ENCODE results near the gene LYZL6.

LYZL6 gene

DNA sequence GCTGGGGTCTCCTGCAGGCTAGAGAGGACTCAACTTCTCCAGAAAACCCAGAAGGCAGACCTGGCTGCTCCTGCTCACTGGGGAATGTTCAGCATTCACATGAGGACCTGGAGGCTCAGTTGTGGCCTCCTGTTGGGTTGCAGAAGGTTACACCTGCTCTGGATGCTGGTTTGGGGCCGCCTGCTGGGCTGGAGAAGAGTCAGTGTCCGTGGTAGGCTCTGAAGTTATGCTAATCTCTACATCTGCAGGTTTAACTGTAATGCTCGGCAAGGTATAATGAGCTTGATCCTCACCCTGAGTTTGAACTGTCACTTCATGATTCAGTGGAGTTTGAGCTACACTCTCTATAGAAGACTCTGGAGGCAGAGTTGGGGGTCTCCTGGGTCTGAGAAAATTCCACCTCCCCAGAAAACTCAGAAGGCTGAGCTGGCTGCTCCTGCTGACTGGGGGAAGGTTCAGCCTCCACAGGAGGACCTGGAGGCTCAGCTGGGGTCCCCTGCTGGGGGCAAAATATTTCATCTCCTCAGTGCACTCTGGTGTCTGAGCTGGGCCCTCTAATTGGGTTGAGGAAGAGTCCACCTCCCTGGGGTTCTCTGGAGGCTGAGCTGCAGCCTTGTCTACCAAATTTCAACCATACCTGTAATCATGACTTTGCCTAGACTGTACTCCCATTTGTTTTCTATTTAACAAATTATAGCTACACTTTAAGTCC, 36.4 kb downstream of the LYZL6 start:
- H3K4me3 ChIP-seq (ENCODE audit: low read depth, low read length), result no peak overlapping the region
- TF ChIP-seq, protein P1, sequence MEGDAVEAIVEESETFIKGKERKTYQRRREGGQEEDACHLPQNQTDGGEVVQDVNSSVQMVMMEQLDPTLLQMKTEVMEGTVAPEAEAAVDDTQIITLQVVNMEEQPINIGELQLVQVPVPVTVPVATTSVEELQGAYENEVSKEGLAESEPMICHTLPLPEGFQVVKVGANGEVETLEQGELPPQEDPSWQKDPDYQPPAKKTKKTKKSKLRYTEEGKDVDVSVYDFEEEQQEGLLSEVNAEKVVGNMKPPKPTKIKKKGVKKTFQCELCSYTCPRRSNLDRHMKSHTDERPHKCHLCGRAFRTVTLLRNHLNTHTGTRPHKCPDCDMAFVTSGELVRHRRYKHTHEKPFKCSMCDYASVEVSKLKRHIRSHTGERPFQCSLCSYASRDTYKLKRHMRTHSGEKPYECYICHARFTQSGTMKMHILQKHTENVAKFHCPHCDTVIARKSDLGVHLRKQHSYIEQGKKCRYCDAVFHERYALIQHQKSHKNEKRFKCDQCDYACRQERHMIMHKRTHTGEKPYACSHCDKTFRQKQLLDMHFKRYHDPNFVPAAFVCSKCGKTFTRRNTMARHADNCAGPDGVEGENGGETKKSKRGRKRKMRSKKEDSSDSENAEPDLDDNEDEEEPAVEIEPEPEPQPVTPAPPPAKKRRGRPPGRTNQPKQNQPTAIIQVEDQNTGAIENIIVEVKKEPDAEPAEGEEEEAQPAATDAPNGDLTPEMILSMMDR (IDR thresholded peaks at IDR 0.05; ENCODE audit: low read depth, low read length), result no peak

DNA sequence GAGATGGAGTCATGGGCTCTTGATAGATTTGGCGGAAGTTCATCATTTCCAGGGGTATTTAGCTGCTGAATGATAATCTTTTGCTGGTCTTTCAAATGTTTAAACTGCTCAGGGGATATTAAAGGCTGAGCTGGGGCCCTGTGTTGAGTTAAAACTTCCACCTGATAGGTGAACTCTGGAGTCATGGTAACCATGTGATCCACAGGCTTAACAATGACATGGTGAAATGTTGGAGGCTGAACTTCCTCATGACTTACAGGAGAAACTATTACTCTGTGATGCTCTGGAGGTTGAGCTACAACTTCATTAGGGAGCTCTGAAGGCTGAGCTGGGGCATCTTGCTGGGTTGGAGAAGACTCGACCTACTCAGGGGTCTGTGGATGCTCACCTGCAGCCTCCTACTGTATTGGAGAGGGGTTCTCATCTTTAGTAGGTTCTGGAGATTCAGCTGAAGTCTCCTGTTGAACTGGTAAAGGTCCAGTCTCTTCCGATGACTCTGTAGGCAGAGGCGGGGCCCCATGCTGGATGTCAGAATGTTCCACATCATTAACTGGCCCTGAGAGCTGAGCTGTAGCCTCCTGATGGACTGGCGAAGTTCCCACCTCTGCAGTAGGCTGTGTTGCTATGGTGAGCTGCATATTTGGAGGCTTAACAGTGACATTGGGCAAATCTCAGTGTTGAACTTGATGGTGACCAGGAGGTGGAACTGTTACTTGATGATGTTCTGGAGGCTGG, 37.2 kb downstream of the LYZL6 start:
- TF ChIP-seq, protein P1 (IDR thresholded peaks at IDR 0.05; ENCODE audit: low read depth, low read length), result no peak
- H3K4me3 ChIP-seq (ENCODE audit: low read depth, low read length), result no peak overlapping the region

DNA sequence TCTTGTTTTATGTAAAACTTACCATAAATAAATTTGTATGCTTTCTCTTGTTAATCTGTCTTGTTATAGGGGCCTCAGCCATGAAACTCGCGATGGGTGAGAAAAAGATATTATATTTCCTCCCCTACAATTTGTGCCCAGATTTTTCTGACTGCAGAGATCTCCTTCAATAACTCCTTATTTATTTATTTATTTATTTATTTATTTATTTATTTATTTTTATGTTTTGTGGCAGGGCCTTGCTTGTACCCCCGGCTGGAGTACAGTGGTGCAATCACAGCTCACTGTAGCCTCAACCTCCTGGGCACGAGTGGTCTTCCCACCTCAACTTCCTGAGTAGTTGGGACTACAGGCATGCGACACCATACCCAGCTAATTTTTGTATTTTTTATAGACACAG, 40.1 kb downstream of the LYZL6 start:
- TF ChIP-seq, protein P1 (IDR thresholded peaks at IDR 0.05; ENCODE audit: low read depth, low read length), result no peak
- no peak overlapping the region for H3K4me3 ChIP-seq (ENCODE audit: low read depth, low read length)

DNA sequence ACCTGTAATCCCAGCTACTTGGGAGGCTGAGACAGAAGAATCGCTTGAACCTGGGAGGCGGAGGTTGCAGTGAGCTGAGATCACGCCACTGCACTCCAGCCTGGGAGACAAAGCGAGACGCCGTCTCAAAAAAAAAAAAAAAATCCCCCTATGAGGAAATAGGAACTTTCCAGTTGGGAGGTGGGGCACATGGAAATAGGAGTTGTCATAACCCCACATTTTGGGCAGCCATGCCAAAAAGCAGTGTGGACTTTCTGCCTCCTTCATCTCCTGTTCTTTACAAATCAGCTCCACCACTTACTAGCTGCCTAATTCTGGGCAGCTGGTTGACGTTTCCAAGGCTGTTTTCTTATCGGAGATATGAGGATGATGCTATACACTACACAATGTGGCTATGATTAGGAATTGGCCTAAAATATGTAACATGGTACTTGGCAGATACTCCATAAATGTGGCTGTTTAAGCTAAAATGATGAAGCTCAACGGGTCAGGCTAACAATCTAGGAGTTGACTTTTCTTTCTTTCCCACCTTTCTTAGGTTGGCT, 41.8 kb downstream of the LYZL6 start:
- TF ChIP-seq, protein P1 (IDR thresholded peaks at IDR 0.05; ENCODE audit: low read depth, low read length), result no peak
- H3K4me3 ChIP-seq (ENCODE audit: low read depth, low read length), result no peak overlapping the region

DNA sequence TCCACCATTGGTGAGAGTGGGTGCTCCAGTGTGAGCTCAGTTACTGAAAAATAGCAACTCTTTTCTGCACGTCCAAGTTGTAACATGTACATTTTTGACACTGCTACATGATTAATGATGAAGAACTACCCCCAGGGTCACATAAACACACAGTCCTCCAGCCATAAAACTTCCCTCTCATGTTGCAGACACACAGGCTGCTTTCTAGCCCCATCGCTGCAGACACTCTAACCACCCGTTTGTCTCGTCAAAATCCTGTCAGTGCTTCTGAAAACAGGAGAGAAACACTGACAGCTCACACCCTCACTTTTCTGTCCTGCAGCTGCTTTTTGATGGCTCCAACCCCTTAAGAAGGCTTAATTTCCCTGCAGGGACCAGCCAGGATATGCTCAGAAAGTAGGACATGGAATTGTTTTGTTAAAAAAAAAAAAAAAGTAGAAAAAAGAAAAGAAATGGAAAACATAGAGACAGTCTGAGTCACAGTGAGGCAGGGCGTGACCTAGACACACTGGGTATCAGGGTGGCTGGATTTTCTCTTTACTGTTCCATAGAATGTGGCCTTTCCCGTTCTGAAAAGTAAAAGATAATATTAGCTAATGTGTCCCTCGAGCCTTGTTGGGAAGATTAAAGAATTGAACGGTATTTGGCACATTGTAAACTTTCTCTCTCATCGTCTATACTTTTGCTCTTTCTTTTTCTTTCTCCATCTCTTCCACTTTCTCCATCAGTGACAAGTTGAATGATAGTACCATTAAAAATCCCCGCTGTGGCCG, 42.6 kb downstream of the LYZL6 start:
- H3K4me3 ChIP-seq (ENCODE audit: low read depth, low read length), result no peak overlapping the region
- TF ChIP-seq, protein P1 (IDR thresholded peaks at IDR 0.05; ENCODE audit: low read depth, low read length), result no peak

DNA sequence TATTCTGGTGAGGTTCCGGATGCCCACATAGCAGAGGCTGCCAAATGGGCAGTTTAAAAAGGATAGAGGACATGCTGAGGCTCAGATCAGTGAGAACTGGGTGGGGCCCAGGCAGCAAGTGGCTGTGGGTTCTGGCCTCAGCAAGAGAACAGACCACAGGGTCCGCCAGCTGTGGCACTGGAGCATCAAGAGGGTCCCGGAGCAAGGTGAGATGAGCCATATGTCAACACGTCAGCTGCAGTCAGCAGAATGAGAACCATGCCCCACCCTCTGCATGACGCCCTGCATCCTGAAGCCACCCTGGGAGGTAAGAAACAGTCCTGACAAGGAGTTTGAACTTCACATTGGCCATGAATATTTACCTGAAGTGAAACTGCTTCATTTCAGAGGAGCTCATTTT, 43.2 kb downstream of the LYZL6 start:
- H3K4me3 ChIP-seq (ENCODE audit: low read depth, low read length), result no peak overlapping the region
- TF ChIP-seq, protein P1 (IDR thresholded peaks at IDR 0.05; ENCODE audit: low read depth, low read length), result no peak

Measured in WI38 (cell line).